ENCODE results near the gene SH3BP1. TPM values are rescaled to one million over a fixed set of nuclear protein-coding genes. Genes with fewer than 3 reads are reported as not detected.

Gene SH3BP1
- total and polyA plus RNA-seq, 2 donors (not counting 1 experiment from before 2014, with no cell fraction given) = 44.0 to 69.7 TPM

- no peaks in the 10 kb centered on the region for H4K20me1 ChIP-seq (ENCODE audit: control insufficient read depth, insufficient read depth, low read length, poor library complexity, severe bottlenecking)
- ChIA-PET CTCF (interaction anchor here (3.3 to 30.7 kb wide), 3 partner anchors 9 to 64 kb away, joined by 19 to 620 read pairs (median 185); partner anchors contain the start of genes GGA1, LGALS1, NOL12 and SH3BP1), POLR2A (interaction anchor here (0.7 to 1.5 kb wide), 2 partner anchors 10 to 26 kb away, joined by 3 read pairs; no protein-coding TSS in a partner anchor)
- Mint-ChIP-seq H3K27ac (peak overlapping the region; percentile 20), H3K4me3 (no peak overlapping the region), H3K4me1 (peaks cover 21% of the 10 kb centered on the region), H3K27me3 (no peaks in the 10 kb centered on the region), H3K9me3 (ENCODE audit: insufficient read depth) (no peaks in the 10 kb centered on the region)
- no peak overlapping the region for H3K4me3 ChIP-seq (ENCODE audit: control extremely low read depth in 1 of 5, extremely low read depth in 1 of 5, insufficient read depth in 1 of 5, low read depth in 2 of 5, low read length in 4 of 5)
- H3K9ac ChIP-seq (ENCODE audit: low read length) = no peak overlapping the region
- H3K27ac ChIP-seq (ENCODE audit: low read length in 2 of 2) = peak overlapping the region in 1 of 2 donors; percentile 25
- no peak overlapping the region for H2AFZ ChIP-seq (ENCODE audit: insufficient read depth, low read depth, low read length, poor library complexity, severe bottlenecking)
- H3K9me3 ChIP-seq (ENCODE audit: control extremely low read depth in 1 of 3, control insufficient read depth in 2 of 3, insufficient read depth in 1 of 3, low read length in 2 of 3) = no peaks in the 10 kb centered on the region
- DNase-seq (peak; percentile 64), ATAC-seq (ENCODE audit: low read depth) (no peak)
- peaks cover 7% of the 10 kb centered on the region for H3K79me2 ChIP-seq (ENCODE audit: control insufficient read depth, insufficient read depth, low read length)
- no peaks in the 10 kb centered on the region for H3K27me3 ChIP-seq (replicated peaks in 1 of 4; ENCODE audit: control extremely low read depth in 1 of 4, control insufficient read depth in 3 of 4, insufficient read depth in 4 of 4, low read length in 3 of 4)
- H3K4me2 ChIP-seq (replicated peaks; ENCODE audit: low read depth, low read length, poor library complexity, severe bottlenecking) = no peak overlapping the region
- peaks cover 3 to 39% of the 10 kb centered on the region in 2 donors for H3K4me1 ChIP-seq (ENCODE audit: control insufficient read depth in 2 of 2, insufficient read depth in 2 of 2, low read length in 2 of 2)
- intact Hi-C loops (cut with micrococcal nuclease) = no loop called here
- WGBS (ENCODE audit: insufficient coverage) = 93% methylated on average over 27 of the region's 27 CpGs
- H3K36me3 ChIP-seq (replicated peaks in 1 of 2; ENCODE audit: control extremely low read depth in 1 of 2, control insufficient read depth in 1 of 2, extremely low read depth in 1 of 2, insufficient read depth in 2 of 2, low read length in 1 of 2) = peaks cover 4 to 45% of the 10 kb centered on the region in 2 experiments
- TF ChIP-seq EZH2 (IDR thresholded peaks at IDR 0.05; ENCODE audit: borderline replicate concordance, insufficient read depth, low read depth, low read length, poor library complexity, severe bottlenecking) (no peak), CTCF (IDR thresholded peaks at IDR 0.05) (no peak)
These were observed 23.0 kb upstream of the SH3BP1 start for GRCh38 chr22:37616201-37617083.

GRCh38 chr22:37617431-37617830, 22.0 kb upstream of the SH3BP1 start:
- Histone ChIP-seq H3K4me1 (ENCODE audit: control insufficient read depth in 2 of 2, insufficient read depth in 2 of 2, low read length in 2 of 2) (peaks cover 3 to 39% of the 10 kb centered on the region in 2 donors), H3K9me3 (ENCODE audit: control extremely low read depth in 1 of 3, control insufficient read depth in 2 of 3, insufficient read depth in 1 of 3, low read length in 2 of 3) (no peaks in the 10 kb centered on the region), H3K27ac (ENCODE audit: low read length in 2 of 2) (peak overlapping the region; percentile 18 to 25), H3K36me3 (replicated peaks in 1 of 2; ENCODE audit: control extremely low read depth in 1 of 2, control insufficient read depth in 1 of 2, extremely low read depth in 1 of 2, insufficient read depth in 2 of 2, low read length in 1 of 2) (peaks cover 4 to 45% of the 10 kb centered on the region in 2 experiments), H3K9ac (ENCODE audit: low read length) (no peak overlapping the region), H2AFZ (ENCODE audit: insufficient read depth, low read depth, low read length, poor library complexity, severe bottlenecking) (no peak overlapping the region), H4K20me1 (ENCODE audit: control insufficient read depth, insufficient read depth, low read length, poor library complexity, severe bottlenecking) (no peaks in the 10 kb centered on the region), H3K27me3 (replicated peaks in 1 of 4; ENCODE audit: control extremely low read depth in 1 of 4, control insufficient read depth in 3 of 4, insufficient read depth in 4 of 4, low read length in 3 of 4) (no peaks in the 10 kb centered on the region), H3K79me2 (ENCODE audit: control insufficient read depth, insufficient read depth, low read length) (peaks cover 4% of the 10 kb centered on the region), H3K4me2 (replicated peaks; ENCODE audit: low read depth, low read length, poor library complexity, severe bottlenecking) (no peak overlapping the region), H3K4me3 (ENCODE audit: control extremely low read depth in 1 of 5, extremely low read depth in 1 of 5, insufficient read depth in 1 of 5, low read depth in 2 of 5, low read length in 4 of 5) (no peak overlapping the region)
- TF ChIP-seq EZH2 (IDR thresholded peaks at IDR 0.05; ENCODE audit: borderline replicate concordance, insufficient read depth, low read depth, low read length, poor library complexity, severe bottlenecking) = no peak
- TF ChIP-seq CTCF (IDR thresholded peaks at IDR 0.05) = no peak
- intact Hi-C loops (cut with micrococcal nuclease) = no loop called here
- no peak overlapping the region for H3K4me3 Mint-ChIP-seq
- H3K27me3 Mint-ChIP-seq = no peaks in the 10 kb centered on the region
- peaks cover 21% of the 10 kb centered on the region for H3K4me1 Mint-ChIP-seq
- ChIA-PET CTCF (interaction anchor here (0.9 to 30.7 kb wide), 6 partner anchors 10 to 227 kb away, joined by 3 to 620 read pairs (median 11); partner anchors contain the start of genes ANKRD54, GGA1, LGALS1 and NOL12), POLR2A (interaction anchor here (0.5 to 2.4 kb wide), 5 partner anchors 9 to 1252 kb away, joined by 3 to 11 read pairs (median 8); partner anchors contain the start of gene GGA1)
- no peak for DNase-seq
- no CpG with 5 or more reads among the region's 1 CpG for WGBS (ENCODE audit: insufficient coverage)
- ATAC-seq (ENCODE audit: low read depth) = no peak
- no peaks in the 10 kb centered on the region for H3K9me3 Mint-ChIP-seq (ENCODE audit: insufficient read depth)
- peak overlapping the region; percentile 15 for H3K27ac Mint-ChIP-seq

Measured in B cell (primary cell).